Naive thymus-derived CD4-positive, alpha-beta T cell (primary cell): ENCODE data around the gene TMX1. TPM values are rescaled to one million over a fixed set of nuclear protein-coding genes. Genes with fewer than 3 reads are reported as not detected.
A peak's percentile ranks its signal among the peaks of the same experiment; 100 is the strongest.
"Not testable (repeated sequence)": the region's sequence is repeated elsewhere in the genome, so short reads cannot be mapped to it uniquely, and the experiment has no call there.

Experiments used
- ATAC-seq: fragments of 150-1000 bp; cut with Tn5 transposase; 2 replicates; pipeline ENCODE4 v1.10.0; 2021; ENCODE audit warnings: mild to moderate bottlenecking, moderate library complexity
- CTCF ChIA-PET: fragments of 350-600 bp; sonication (Branson Sonifier 250); formaldehyde crosslinking; loops from one replicate; lab custom pipeline; 2021; ENCODE audit warnings: antibody characterized with exemption; lab: Charles Lee
- POLR2A ChIA-PET: fragments of 350-600 bp; sonication (Branson Sonifier 250); formaldehyde crosslinking; loops from one replicate; lab custom pipeline; 2021; ENCODE audit warnings: antibody characterized with exemption, inconsistent platforms; lab: Charles Lee
- DNase-seq, 9 donors: peaks; one replicate each; pipeline versions ENCODE4 v3.0.0 to v3.0.0-alpha.2; 2020 to 2022; ENCODE audit warnings: mixed read lengths in 1 of 9
- H3K27ac ChIP-seq: one replicate; pipeline ENCODE4 v1.7.0; 2013; ENCODE audit warnings: mild to moderate bottlenecking, low read depth, low read length, moderate library complexity
- H3K27me3 ChIP-seq, 2 donors: one replicate each; pipeline ENCODE4 v1.7.0; 2013; ENCODE audit warnings: low read length in 2 of 2, mild to moderate bottlenecking in 2 of 2, moderate library complexity in 2 of 2; ENCODE audit not compliant: control insufficient read depth in 2 of 2, insufficient read depth in 2 of 2
- H3K36me3 ChIP-seq, 3 experiments: 1 replicate in 2 of 3; 2 replicates in 1 of 3; pipeline ENCODE4 v1.7.0; 2013; ENCODE audit warnings: low read length in 3 of 3, mild to moderate bottlenecking in 3 of 3, moderate library complexity in 1 of 3; ENCODE audit not compliant: insufficient read depth in 3 of 3, control insufficient read depth in 2 of 3
- H3K4me1 ChIP-seq, 2 donors: one replicate each; pipeline ENCODE4 v1.7.0; 2013; ENCODE audit warnings: low read length in 2 of 2, mild to moderate bottlenecking in 2 of 2, moderate library complexity in 1 of 2; ENCODE audit not compliant: control insufficient read depth in 2 of 2, insufficient read depth in 2 of 2
- H3K4me3 ChIP-seq: 2 replicates; pipeline ENCODE4 v1.7.0; 2013; ENCODE audit warnings: mild to moderate bottlenecking, low read length
- H3K9me3 ChIP-seq, 3 experiments: 1 replicate in 2 of 3; 2 replicates in 1 of 3; pipeline ENCODE4 v1.7.0; 2013; ENCODE audit warnings: low read length in 3 of 3; ENCODE audit not compliant: control insufficient read depth in 2 of 3
- H3K27ac Mint-ChIP-seq, 9 donors: one replicate each; pipeline ENCODE4 v1.8.0; 2020 to 2022; ENCODE audit warnings: mixed read lengths in 9 of 9, mild to moderate bottlenecking in 8 of 9, moderate library complexity in 5 of 9, inconsistent platforms in 2 of 9
- H3K27me3 Mint-ChIP-seq, 5 donors: one replicate each; pipeline ENCODE4 v1.8.0; 2021 to 2022; ENCODE audit warnings: mixed read lengths in 5 of 5, mild to moderate bottlenecking in 1 of 5
- H3K36me3 Mint-ChIP-seq, 5 donors: one replicate each; pipeline ENCODE4 v1.8.0; 2020 to 2022; ENCODE audit warnings: mixed read lengths in 5 of 5, mild to moderate bottlenecking in 3 of 5, inconsistent platforms in 1 of 5
- H3K4me1 Mint-ChIP-seq, 7 donors: one replicate each; pipeline ENCODE4 v1.8.0; 2020 to 2022; ENCODE audit warnings: mixed read lengths in 7 of 7, mild to moderate bottlenecking in 3 of 7, inconsistent platforms in 1 of 7
- H3K4me3 Mint-ChIP-seq, 10 donors: one replicate each; pipeline ENCODE4 v1.8.0; 2020 to 2022; ENCODE audit warnings: mild to moderate bottlenecking in 10 of 10, mixed read lengths in 10 of 10, moderate library complexity in 6 of 10, inconsistent platforms in 2 of 10
- H3K9me3 Mint-ChIP-seq, 11 donors: one replicate each; pipeline ENCODE4 v1.8.0; 2020 to 2022; ENCODE audit warnings: mixed read lengths in 11 of 11, mild to moderate bottlenecking in 4 of 11, inconsistent platforms in 1 of 11, moderate library complexity in 1 of 11
- intact Hi-C, 2 donors: fragments of 100-400 bp; cut with micrococcal nuclease; formaldehyde crosslinking; loops; one replicate each; pipeline ENCODE4 v1.15.1; 2023
- polyA plus RNA-seq, 2 donors: library from polyadenylated mRNA; unstranded; fragments of 300-500 nt; fragmentation: Illumina TruSeq; gene quantifications; one replicate each; pipeline ENCODE4 v1.2.3, GENCODE V29; 2021
- total RNA-seq, 6 experiments: library from RNA in 5 of 6; stranded (reverse) in 5 of 6; gene quantifications; 1 replicate in 5 of 6; 2 replicates in 1 of 6; pipeline ENCODE4 v1.2.3 and lab custom pipeline; 2021 to 2026

TMX1 gene
- total and polyA plus RNA-seq, 7 experiments from 2014 or later = 13.3 to 48.3 (median 23.1) TPM

DNA sequence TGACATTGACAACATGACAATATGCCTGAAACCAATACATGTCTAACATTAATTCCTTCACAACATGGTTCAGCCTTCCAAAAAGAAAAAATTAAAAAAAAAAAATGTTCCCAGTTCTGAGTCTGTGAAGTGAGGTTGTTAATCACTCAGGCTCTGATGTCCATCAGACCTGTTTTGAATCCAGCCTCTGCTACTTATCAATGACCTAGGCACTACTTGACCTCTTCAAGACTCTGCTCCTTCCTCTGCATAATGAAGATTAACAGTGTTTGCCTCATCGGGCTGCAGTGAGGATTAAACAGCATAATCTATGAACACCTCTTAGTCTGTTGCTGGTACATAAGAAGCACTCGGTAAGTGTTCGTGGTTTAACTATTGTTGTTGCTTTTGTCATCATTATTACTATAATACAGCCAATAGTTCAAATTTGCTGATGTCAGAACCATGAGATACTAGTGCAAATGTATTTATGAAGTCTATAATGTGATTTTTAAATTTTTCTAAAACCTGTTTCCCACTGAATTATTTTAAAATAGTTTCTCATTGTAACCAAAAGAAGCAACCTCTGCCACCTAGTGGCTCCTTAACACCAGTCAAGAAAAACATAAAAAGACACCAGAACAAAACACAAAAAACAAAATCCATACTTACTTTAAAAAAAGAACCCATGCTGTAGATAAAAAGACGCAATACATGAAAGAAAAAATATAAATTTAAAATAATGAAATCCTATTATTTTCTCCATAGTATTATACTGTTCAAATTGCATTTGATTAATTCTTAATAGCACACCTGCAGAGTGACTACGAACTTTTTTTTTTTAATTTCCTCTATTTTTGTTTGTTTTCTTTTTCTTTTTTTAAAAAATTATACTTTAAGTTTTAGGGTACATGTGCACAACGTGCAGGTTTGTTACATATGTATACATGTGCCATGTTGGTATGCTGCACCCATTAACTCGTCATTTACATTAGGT lies 20.3 kb upstream of the TMX1 start:
- Mint-ChIP-seq H3K4me1 (no peaks in the 10 kb centered on the region), H3K27ac (no peak overlapping the region), H3K36me3 (peaks cover 0 to 8% (median 4%) of the 10 kb centered on the region in 5 donors), H3K9me3 (peaks cover 0 to 8% (median 0%) of the 10 kb centered on the region in 11 donors), H3K4me3 (no peak overlapping the region), H3K27me3 (peaks cover 0 to 2% (median 0%) of the 10 kb centered on the region in 5 donors)
- ChIA-PET POLR2A (no interaction called here), CTCF (interaction anchor here (0.7 kb wide), 1 partner anchor 261 kb away, joined by 3 read pairs; no protein-coding TSS in a partner anchor)
- no peaks in the 10 kb centered on the region for H3K4me1 ChIP-seq
- H3K9me3 ChIP-seq = no peaks in the 10 kb centered on the region
- intact Hi-C loops = loop anchor here (1.0 to 10.0 kb wide), 2 partner anchors 265 kb away; no protein-coding TSS in a partner anchor
- H3K27ac ChIP-seq = no peak overlapping the region
- no peaks in the 10 kb centered on the region for H3K36me3 ChIP-seq
- H3K4me3 ChIP-seq = no peak overlapping the region
- ATAC-seq (no peak), DNase-seq (no peak)
- H3K27me3 ChIP-seq = no peaks in the 10 kb centered on the region

DNA sequence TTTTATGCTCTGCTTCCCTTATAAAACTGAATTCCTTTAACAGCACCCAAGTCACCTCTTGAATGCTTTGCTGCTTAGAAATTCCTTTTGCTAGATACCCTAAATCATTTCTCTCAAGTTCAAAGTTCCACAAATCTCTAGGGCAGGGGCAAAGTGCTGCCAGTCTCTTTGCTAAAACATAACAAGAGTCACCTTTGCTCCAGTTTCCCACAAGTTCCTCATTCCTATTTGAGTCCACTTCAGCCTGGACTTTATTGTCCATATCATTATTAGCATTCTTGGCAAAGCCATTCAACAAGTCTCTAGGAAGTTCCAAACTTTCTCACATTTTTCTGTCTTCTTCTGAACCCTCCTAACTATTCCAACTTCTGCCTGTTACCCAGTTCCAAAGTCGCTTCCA lies 16.6 kb upstream of the TMX1 start:
- H3K27ac Mint-ChIP-seq, H3K36me3 Mint-ChIP-seq, H3K9me3 ChIP-seq, ATAC-seq, H3K4me1 Mint-ChIP-seq, POLR2A ChIA-PET, H3K27me3 ChIP-seq, H3K27ac ChIP-seq, H3K9me3 Mint-ChIP-seq, H3K36me3 ChIP-seq, CTCF ChIA-PET, H3K27me3 Mint-ChIP-seq, H3K4me1 ChIP-seq, H3K4me3 ChIP-seq, DNase-seq: not testable (repeated sequence)
- intact Hi-C loops = loop anchor here in 1 of 2 donors (10.0 kb wide), 1 partner anchor 269 kb away; no protein-coding TSS in a partner anchor
- H3K4me3 Mint-ChIP-seq = peak overlapping the region in 1 of 10 donors; percentile 32

DNA sequence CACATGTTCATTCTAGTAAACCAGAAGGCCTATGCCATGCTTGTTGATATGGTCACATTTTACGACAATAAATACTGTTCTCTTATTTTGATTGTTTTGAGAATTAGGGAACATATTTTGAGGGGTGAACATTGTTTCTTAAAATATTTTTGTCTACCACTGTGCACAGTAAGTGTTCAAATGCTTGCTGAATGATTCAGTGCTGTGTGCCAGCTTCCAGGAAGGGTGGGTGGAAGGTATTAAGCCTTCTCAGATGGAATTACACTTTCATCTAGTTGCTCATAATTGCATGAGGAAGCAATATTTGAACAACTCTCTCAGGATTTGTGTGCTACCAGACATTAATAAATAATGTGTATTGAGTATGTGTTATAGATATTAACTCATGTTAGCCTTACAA lies 15.5 kb upstream of the TMX1 start:
- POLR2A ChIA-PET = no interaction called here
- H3K36me3 Mint-ChIP-seq = peaks cover 0 to 7% (median 3%) of the 10 kb centered on the region in 5 donors
- H3K4me1 Mint-ChIP-seq = peaks cover 0 to 5% (median 0%) of the 10 kb centered on the region in 7 donors
- H3K4me1 ChIP-seq = no peaks in the 10 kb centered on the region
- H3K36me3 ChIP-seq = no peaks in the 10 kb centered on the region
- peaks cover 0 to 5% (median 0%) of the 10 kb centered on the region in 11 donors for H3K9me3 Mint-ChIP-seq
- intact Hi-C loops = loop anchor here in 1 of 2 donors (10.0 kb wide), 1 partner anchor 270 kb away; no protein-coding TSS in a partner anchor
- no peak for ATAC-seq
- H3K27ac ChIP-seq = no peak overlapping the region
- H3K9me3 ChIP-seq = no peaks in the 10 kb centered on the region
- DNase-seq = no peak
- no peak overlapping the region for H3K4me3 Mint-ChIP-seq
- H3K27me3 ChIP-seq = no peaks in the 10 kb centered on the region
- H3K27me3 Mint-ChIP-seq = no peaks in the 10 kb centered on the region
- H3K4me3 ChIP-seq = no peak overlapping the region
- H3K27ac Mint-ChIP-seq = no peak overlapping the region
- CTCF ChIA-PET = no interaction called here

DNA sequence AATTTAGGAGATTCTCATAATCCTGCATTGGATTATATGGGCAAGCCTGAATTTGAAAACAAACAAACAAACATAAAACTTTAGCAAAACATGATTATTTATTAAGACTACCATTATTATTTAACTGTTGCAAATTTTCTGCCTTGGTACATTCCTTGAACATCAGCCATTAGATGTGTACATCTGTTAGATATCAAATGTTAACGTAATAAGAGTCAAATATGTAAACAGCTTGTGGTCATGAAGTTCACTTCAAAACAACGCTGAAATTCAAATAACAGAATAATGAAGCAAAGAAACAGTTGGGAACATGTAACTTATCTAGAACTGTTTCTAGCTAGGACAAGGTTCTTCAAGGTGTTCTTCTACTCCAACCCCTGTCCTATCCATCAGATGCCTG lies 14.3 kb upstream of the TMX1 start:
- H3K27me3 ChIP-seq = no peaks in the 10 kb centered on the region
- POLR2A ChIA-PET = no interaction called here
- no peak for ATAC-seq

DNA sequence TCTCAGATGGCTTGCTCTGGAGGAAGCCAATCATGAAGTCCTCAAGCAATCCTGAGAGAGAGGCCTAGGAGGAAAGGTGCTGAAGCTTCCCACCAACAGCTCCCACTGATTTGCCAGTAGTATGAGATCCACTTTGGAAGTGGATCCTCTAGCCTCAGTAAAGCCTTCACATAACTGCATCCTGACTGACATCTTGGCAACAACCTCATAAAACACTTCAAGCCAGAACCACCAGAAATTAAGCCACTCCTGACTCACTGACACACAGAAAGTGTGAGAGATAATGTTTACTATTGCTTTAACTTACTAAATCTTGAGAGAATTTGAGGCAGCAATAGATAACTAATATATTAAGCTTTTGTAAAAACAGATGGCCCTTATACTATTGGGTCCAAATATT lies 11.7 kb upstream of the TMX1 start:
- Mint-ChIP-seq H3K4me1 (peaks cover 0 to 5% (median 0%) of the 10 kb centered on the region in 7 donors), H3K27me3 (peaks cover 0 to 3% (median 0%) of the 10 kb centered on the region in 5 donors), H3K27ac (no peak overlapping the region), H3K9me3 (peaks cover 0 to 5% (median 0%) of the 10 kb centered on the region in 11 donors), H3K36me3 (peaks cover 0 to 4% (median 2%) of the 10 kb centered on the region in 5 donors), H3K4me3 (no peak overlapping the region)
- intact Hi-C loops = loop anchor here in 1 of 2 donors (10.0 kb wide), 1 partner anchor 274 kb away; no protein-coding TSS in a partner anchor
- Histone ChIP-seq H3K4me3 (no peak overlapping the region), H3K9me3 (no peaks in the 10 kb centered on the region), H3K27ac (no peak overlapping the region), H3K27me3 (no peaks in the 10 kb centered on the region), H3K36me3 (no peaks in the 10 kb centered on the region), H3K4me1 (no peaks in the 10 kb centered on the region)
- DNase-seq = no peak
- no peak for ATAC-seq
- ChIA-PET POLR2A (no interaction called here), CTCF (no interaction called here)

More for the DNA sequence above, 14.3 kb upstream of the TMX1 start:
- H3K36me3 ChIP-seq = no peaks in the 10 kb centered on the region
- Mint-ChIP-seq H3K9me3 (peaks cover 0 to 5% (median 0%) of the 10 kb centered on the region in 11 donors), H3K4me3 (no peak overlapping the region), H3K27ac (no peak overlapping the region), H3K4me1 (peaks cover 0 to 5% (median 0%) of the 10 kb centered on the region in 7 donors), H3K27me3 (no peaks in the 10 kb centered on the region), H3K36me3 (peaks cover 0 to 7% (median 3%) of the 10 kb centered on the region in 5 donors)
- intact Hi-C loops = loop anchor here in 1 of 2 donors (10.0 kb wide), 1 partner anchor 271 kb away; no protein-coding TSS in a partner anchor
- CTCF ChIA-PET = no interaction called here
- H3K4me1 ChIP-seq = no peaks in the 10 kb centered on the region
- H3K4me3 ChIP-seq = no peak overlapping the region
- DNase-seq = no peak
- H3K27ac ChIP-seq = no peak overlapping the region
- no peaks in the 10 kb centered on the region for H3K9me3 ChIP-seq

DNA sequence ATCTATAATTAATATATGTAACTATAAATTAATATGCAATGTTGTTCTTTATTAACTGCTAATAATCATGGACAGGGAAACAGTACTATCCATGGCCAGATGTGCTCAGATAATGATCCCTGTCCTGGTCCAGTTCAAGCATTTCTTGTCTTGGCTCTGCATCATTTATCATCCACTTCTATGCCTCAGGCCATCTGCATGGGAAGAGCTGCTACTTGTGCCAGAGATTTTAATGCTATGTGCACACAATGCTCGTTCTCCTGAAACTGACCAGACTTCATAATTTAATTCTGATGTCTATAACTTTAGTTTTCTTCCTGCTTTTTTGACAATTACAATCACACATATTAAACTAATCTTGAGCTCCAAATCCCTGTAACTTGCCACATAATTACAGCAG lies 11.2 kb upstream of the TMX1 start:
- intact Hi-C loops = loop anchor here in 1 of 2 donors (10.0 kb wide), 1 partner anchor 274 kb away; no protein-coding TSS in a partner anchor
- H3K9me3 ChIP-seq = no peaks in the 10 kb centered on the region
- Mint-ChIP-seq H3K4me1 (peaks cover 0 to 5% (median 0%) of the 10 kb centered on the region in 7 donors), H3K36me3 (peaks cover 0 to 4% (median 0%) of the 10 kb centered on the region in 5 donors), H3K9me3 (peaks cover 0 to 5% (median 0%) of the 10 kb centered on the region in 11 donors), H3K27ac (no peak overlapping the region), H3K4me3 (no peak overlapping the region), H3K27me3 (peaks cover 0 to 3% (median 0%) of the 10 kb centered on the region in 5 donors)
- CTCF ChIA-PET = no interaction called here
- H3K27me3 ChIP-seq = no peaks in the 10 kb centered on the region
- no peaks in the 10 kb centered on the region for H3K36me3 ChIP-seq
- no peak for DNase-seq
- no peak overlapping the region for H3K4me3 ChIP-seq
- no peaks in the 10 kb centered on the region for H3K4me1 ChIP-seq
- ATAC-seq = no peak
- POLR2A ChIA-PET = no interaction called here
- H3K27ac ChIP-seq = no peak overlapping the region
